Keratinocyte (primary cell): ENCODE data around the gene PRDM1. TPM values are rescaled to one million over a fixed set of nuclear protein-coding genes. Genes with fewer than 3 reads are reported as not detected.

Source experiments
- DNase-seq: peaks from one replicate; pipeline ENCODE4 v3.0.0-alpha.2; 2011; ENCODE audit warnings: low read depth, missing footprints, low spot score
- FAIRE-seq: peaks from 2 replicates; lab custom pipeline; 2011; peaks lifted over from hg19 to GRCh38; lab: Jason Lieb, UNC
- H2AFZ ChIP-seq: 2 replicates; pipeline ENCODE4 v1.6.0; 2012; ENCODE audit warnings: low read length, control low read depth, inconsistent platforms; ENCODE audit not compliant: control insufficient read depth
- H3K27ac ChIP-seq: 2 replicates; pipeline ENCODE4 v1.5.1; 2011; ENCODE audit warnings: low read length; ENCODE audit not compliant: control insufficient read depth, insufficient read depth
- H3K27me3 ChIP-seq: 3 replicates; pipeline ENCODE4 v1.6.0; 2011; ENCODE audit warnings: low read length; ENCODE audit not compliant: control insufficient read depth, insufficient read depth; ENCODE audit errors: extremely low read depth
- H3K36me3 ChIP-seq, 2 experiments: 2 replicates in 1 of 2; 3 replicates in 1 of 2; pipeline ENCODE4 v1.5.1; 2011; ENCODE audit warnings: low read length in 2 of 2, mild to moderate bottlenecking in 1 of 2; ENCODE audit not compliant: control insufficient read depth in 2 of 2, insufficient read depth in 2 of 2; ENCODE audit errors: extremely low read depth in 1 of 2
- H3K4me1 ChIP-seq: 3 replicates; pipeline ENCODE4 v1.5.1; 2011; ENCODE audit warnings: low read length; ENCODE audit not compliant: control insufficient read depth, insufficient read depth; ENCODE audit errors: extremely low read depth
- H3K4me2 ChIP-seq: 3 replicates; pipeline ENCODE4 v1.6.0; 2011; ENCODE audit warnings: low read depth, low read length; ENCODE audit not compliant: control insufficient read depth, insufficient read depth; ENCODE audit errors: extremely low read depth
- H3K4me3 ChIP-seq, 3 experiments: fragments of 200-600 bp in 1 of 3; sonication (generic) in 1 of 3; 2 replicates in 2 of 3; 3 replicates in 1 of 3; pipeline ENCODE4 v1.5.1; 2011 to 2016; ENCODE audit warnings: low read length in 3 of 3, mild to moderate bottlenecking in 3 of 3, control low read depth in 2 of 3, inconsistent platforms in 1 of 3, low read depth in 1 of 3, mixed read lengths in 1 of 3, mixed run types in 1 of 3, moderate library complexity in 1 of 3; ENCODE audit not compliant: control insufficient read depth in 2 of 3, insufficient read depth in 2 of 3; ENCODE audit errors: extremely low read depth in 1 of 3
- H3K79me2 ChIP-seq: 2 replicates; pipeline ENCODE4 v1.6.0; 2012; ENCODE audit warnings: low read length; ENCODE audit not compliant: control insufficient read depth, insufficient read depth
- H3K9ac ChIP-seq: 3 replicates; pipeline ENCODE4 v1.6.0; 2011; ENCODE audit warnings: low read length; ENCODE audit not compliant: control insufficient read depth, insufficient read depth; ENCODE audit errors: extremely low read depth
- H3K9me1 ChIP-seq: 3 replicates; pipeline ENCODE4 v1.6.0; 2011; ENCODE audit warnings: low read length; ENCODE audit not compliant: control insufficient read depth, insufficient read depth; ENCODE audit errors: extremely low read depth
- H3K9me3 ChIP-seq: 2 replicates; pipeline ENCODE4 v1.5.1; 2012; ENCODE audit warnings: low read depth, low read length; ENCODE audit not compliant: control insufficient read depth
- H4K20me1 ChIP-seq: 3 replicates; pipeline ENCODE4 v1.6.0; 2011; ENCODE audit warnings: low read length; ENCODE audit not compliant: control insufficient read depth, insufficient read depth; ENCODE audit errors: extremely low read depth
- EZH2 ChIP-seq: IDR thresholded peaks from one replicate; pipeline ENCODE4 v1.6.1; 2012; ENCODE audit warnings: inconsistent platforms, mild to moderate bottlenecking, low read length, moderate library complexity
- dilution Hi-C: fragments of 300-500 bp; cut with MboI; formaldehyde crosslinking; loops from one replicate; pipeline ENCODE4 v1.7.0; 2020; ENCODE audit warnings: low sequenced_read_pairs; ENCODE audit not compliant: extremely low pct_ligation_motif_present
- polyA plus RNA-seq, 5 experiments: library from polyadenylated mRNA; depleted of rRNA in 3 of 5; stranded (reverse) in 3 of 5; stranded (forward) in 1 of 5; unstranded in 1 of 5; fragments of >200 nt; gene quantifications; 1 replicate in 1 of 5; 2 replicates in 3 of 5; 3 replicates in 1 of 5; pipeline versions ENCODE4 v1.2.1 to v1.2.3, GENCODE V29; 2011 to 2012; ENCODE audit warnings: missing spikeins in 2 of 5, low read depth in 1 of 5, low replicate concordance in 1 of 5
- TF ChIP-seq, protein P1 (sequence below), 3 experiments: IDR thresholded peaks in 1 of 3; conservative IDR thresholded peaks in 1 of 3; optimal IDR thresholded peaks in 1 of 3; 2 replicates in 2 of 3; 3 replicates in 1 of 3; pipeline versions ENCODE3 to v1.5.1; 2011; ENCODE audit warnings: low read length in 3 of 3, mild to moderate bottlenecking in 3 of 3, moderate library complexity in 2 of 3, control low read depth in 1 of 3, inconsistent platforms in 1 of 3; ENCODE audit not compliant: insufficient read depth in 2 of 3; ENCODE audit errors: extremely low read depth in 1 of 3

Gene PRDM1
- polyA plus RNA-seq, 1 donor (not counting 4 experiments of a cell fraction or from before 2014, with no cell fraction given): 6.7 TPM

DNA sequence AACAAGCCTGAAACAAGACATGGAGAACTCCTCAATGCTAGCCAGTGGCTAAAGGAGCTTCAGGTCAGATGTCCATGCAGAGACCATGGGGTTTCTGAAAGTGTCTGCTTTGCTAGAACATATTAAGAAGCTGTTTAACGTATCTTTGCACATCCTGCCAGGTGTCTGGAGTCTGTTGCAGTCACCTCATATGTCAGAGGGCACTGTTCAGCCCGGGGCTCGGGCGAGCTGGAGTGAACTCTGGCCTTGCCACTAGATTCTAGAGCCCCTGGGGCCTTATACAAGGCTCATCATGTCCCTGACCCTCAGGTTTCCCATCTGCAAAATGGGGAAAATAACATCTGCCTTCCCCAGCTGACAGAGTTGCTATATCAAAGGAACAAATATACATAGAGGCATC is 59.0 kb downstream of the PRDM1 start:
- H3K9ac ChIP-seq: no peak overlapping the region
- H3K4me2 ChIP-seq: no peak overlapping the region
- H3K4me3 ChIP-seq: no peak overlapping the region
- no peaks in the 10 kb centered on the region for H4K20me1 ChIP-seq
- no peak overlapping the region for H3K27ac ChIP-seq
- H3K9me3 ChIP-seq: no peaks in the 10 kb centered on the region
- H3K27me3 ChIP-seq: no peaks in the 10 kb centered on the region
- DNase-seq (no peak), FAIRE-seq (no peak)
- dilution Hi-C loops: no loop called here
- no peaks in the 10 kb centered on the region for H3K79me2 ChIP-seq
- H3K4me1 ChIP-seq: peaks cover 36% of the 10 kb centered on the region
- H3K36me3 ChIP-seq: no peaks in the 10 kb centered on the region
- TF ChIP-seq EZH2: no peak
- TF ChIP-seq, protein P1, sequence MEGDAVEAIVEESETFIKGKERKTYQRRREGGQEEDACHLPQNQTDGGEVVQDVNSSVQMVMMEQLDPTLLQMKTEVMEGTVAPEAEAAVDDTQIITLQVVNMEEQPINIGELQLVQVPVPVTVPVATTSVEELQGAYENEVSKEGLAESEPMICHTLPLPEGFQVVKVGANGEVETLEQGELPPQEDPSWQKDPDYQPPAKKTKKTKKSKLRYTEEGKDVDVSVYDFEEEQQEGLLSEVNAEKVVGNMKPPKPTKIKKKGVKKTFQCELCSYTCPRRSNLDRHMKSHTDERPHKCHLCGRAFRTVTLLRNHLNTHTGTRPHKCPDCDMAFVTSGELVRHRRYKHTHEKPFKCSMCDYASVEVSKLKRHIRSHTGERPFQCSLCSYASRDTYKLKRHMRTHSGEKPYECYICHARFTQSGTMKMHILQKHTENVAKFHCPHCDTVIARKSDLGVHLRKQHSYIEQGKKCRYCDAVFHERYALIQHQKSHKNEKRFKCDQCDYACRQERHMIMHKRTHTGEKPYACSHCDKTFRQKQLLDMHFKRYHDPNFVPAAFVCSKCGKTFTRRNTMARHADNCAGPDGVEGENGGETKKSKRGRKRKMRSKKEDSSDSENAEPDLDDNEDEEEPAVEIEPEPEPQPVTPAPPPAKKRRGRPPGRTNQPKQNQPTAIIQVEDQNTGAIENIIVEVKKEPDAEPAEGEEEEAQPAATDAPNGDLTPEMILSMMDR (optimal IDR thresholded peaks at IDR 0.05 in 1 of 3, IDR thresholded peaks at IDR 0.05 in 1 of 3, conservative IDR thresholded peaks at IDR 0.05 in 1 of 3; ENCODE audit: extremely low read depth in 1 of 3, insufficient read depth in 2 of 3, low read length in 3 of 3): no peak
- no peak overlapping the region for H2AFZ ChIP-seq
- no peaks in the 10 kb centered on the region for H3K9me1 ChIP-seq

DNA sequence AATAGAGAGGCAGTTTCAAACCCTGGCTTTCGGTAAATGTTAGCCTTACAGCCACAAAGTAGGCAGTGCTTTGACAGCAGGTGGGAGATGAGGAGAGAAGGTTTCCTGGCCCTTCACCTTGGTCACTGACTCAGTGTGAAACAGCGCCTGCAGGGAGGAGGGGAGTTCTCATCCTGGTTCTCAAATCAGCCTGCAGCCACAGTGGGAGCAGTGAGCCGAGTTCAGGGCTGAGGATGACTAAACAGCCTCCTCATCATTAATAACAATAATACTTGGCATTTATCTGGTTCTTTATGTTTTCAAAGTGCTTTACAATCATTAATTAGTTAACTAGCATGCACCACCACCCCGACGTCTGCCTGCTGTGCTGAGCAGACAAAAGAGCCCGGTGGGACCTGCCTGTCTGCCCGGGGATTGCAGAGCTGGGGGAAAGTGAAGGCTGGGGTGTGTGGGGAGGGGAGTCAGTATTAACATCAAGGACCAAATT is 59.6 kb downstream of the PRDM1 start:
- peaks cover 36% of the 10 kb centered on the region for H3K4me1 ChIP-seq

More for the DNA sequence above, 59.6 kb downstream of the PRDM1 start:
- Histone ChIP-seq H2AFZ (no peak overlapping the region), H3K9ac (no peak overlapping the region), H4K20me1 (no peaks in the 10 kb centered on the region), H3K27ac (no peak overlapping the region), H3K4me2 (no peak overlapping the region), H3K4me3 (no peak overlapping the region), H3K36me3 (no peaks in the 10 kb centered on the region), H3K79me2 (no peaks in the 10 kb centered on the region), H3K9me1 (no peaks in the 10 kb centered on the region), H3K9me3 (no peaks in the 10 kb centered on the region), H3K27me3 (no peaks in the 10 kb centered on the region)
- no peak for DNase-seq
- dilution Hi-C loops: no loop called here
- TF ChIP-seq EZH2: no peak
- TF ChIP-seq, protein P1 (optimal IDR thresholded peaks at IDR 0.05 in 1 of 3, IDR thresholded peaks at IDR 0.05 in 1 of 3, conservative IDR thresholded peaks at IDR 0.05 in 1 of 3; ENCODE audit: extremely low read depth in 1 of 3, insufficient read depth in 2 of 3, low read length in 3 of 3): no peak
- peak; percentile 5 for FAIRE-seq
